Smooth muscle cell (in vitro differentiated cells): ENCODE data around the gene ACADVL. TPM values are rescaled to one million over a fixed set of nuclear protein-coding genes. Genes with fewer than 3 reads are reported as not detected.
A peak's percentile ranks its signal among the peaks of the same experiment; 100 is the strongest.
"Not testable (repeated sequence)": the region's sequence is repeated elsewhere in the genome, so short reads cannot be mapped to it uniquely, and the experiment has no call there.

Source experiments
- DNase-seq: peaks from one replicate; lab custom pipeline; 2025; ENCODE audit not compliant: unreplicated experiment; lab: John Stamatoyannopoulos, UW
- H2AFZ ChIP-seq: fragments of 200-600 bp; sonication (generic); 2 replicates; pipeline ENCODE4 v1.6.0; 2016; ENCODE audit warnings: antibody characterized with exemption, low read depth, mild to moderate bottlenecking
- H3F3A ChIP-seq: fragments of 200-600 bp; sonication (generic); 2 replicates; pipeline ENCODE4 v1.6.0; 2017; ENCODE audit warnings: antibody characterized with exemption, low read depth
- H3K27ac ChIP-seq: fragments of 200-600 bp; sonication (generic); 2 replicates; pipeline ENCODE4 v1.5.1; 2016; ENCODE audit warnings: low read depth, mild to moderate bottlenecking
- H3K27me3 ChIP-seq: fragments of 200-600 bp; sonication (generic); 2 replicates; pipeline ENCODE4 v1.6.1; 2016; ENCODE audit warnings: low read depth, mild to moderate bottlenecking
- H3K36me3 ChIP-seq: fragments of 200-600 bp; sonication (generic); 2 replicates; pipeline ENCODE4 v1.5.1; 2016; ENCODE audit warnings: low read depth
- H3K4me1 ChIP-seq: fragments of 200-600 bp; sonication (generic); 2 replicates; pipeline ENCODE4 v1.5.1; 2016; ENCODE audit warnings: low read depth
- H3K4me2 ChIP-seq: fragments of 200-600 bp; sonication (generic); 2 replicates; pipeline ENCODE4 v1.6.0; 2016; ENCODE audit warnings: mild to moderate bottlenecking
- H3K4me3 ChIP-seq: fragments of 200-600 bp; sonication (generic); 2 replicates; pipeline ENCODE4 v1.5.1; 2016; ENCODE audit warnings: mild to moderate bottlenecking
- H3K79me2 ChIP-seq: fragments of 200-600 bp; sonication (generic); 2 replicates; pipeline ENCODE4 v1.6.0; 2016; ENCODE audit warnings: low read depth, mild to moderate bottlenecking
- H3K9ac ChIP-seq: fragments of 200-600 bp; sonication (generic); 2 replicates; pipeline ENCODE4 v1.6.0; 2016; ENCODE audit warnings: low read depth
- H3K9me3 ChIP-seq: fragments of 200-600 bp; sonication (generic); replicated peaks from 2 replicates; pipeline ENCODE4 v1.5.1; 2016; ENCODE audit warnings: low read depth
- H4K20me1 ChIP-seq: fragments of 200-600 bp; sonication (generic); 2 replicates; pipeline ENCODE4 v1.6.0; 2016; ENCODE audit warnings: low read depth
- CTCF ChIP-seq: fragments of 200-600 bp; sonication (generic); IDR thresholded peaks from 2 replicates; pipeline ENCODE4 v1.5.1; 2017; ENCODE audit warnings: borderline replicate concordance, mild to moderate bottlenecking, antibody characterized with exemption; ENCODE audit not compliant: insufficient read depth, poor library complexity, severe bottlenecking
- WGBS: methylation state at CpG from one replicate; pipeline ENCODE4 v1.1.7; 2016; ENCODE audit warnings: low lambda C conversion rate; 5-methylcytosine and 5-hydroxymethylcytosine counted together
- polyA plus RNA-seq: library from polyadenylated mRNA; unstranded; fragments of >200 nt; fragmentation: Nextera tagmentation; extraction: Ambion mirVana; gene quantifications from 2 replicates; pipeline ENCODE4 v1.2.1, GENCODE V29; 2016
- total RNA-seq: library from RNA; depleted of rRNA; stranded (reverse); fragments of >200 nt; gene quantifications from 2 replicates; pipeline ENCODE4 v1.2.3, GENCODE V29; 2014

ACADVL gene
- total and polyA plus RNA-seq, 2 experiments from 2014 or later = 185 to 331 TPM

GRCh38 chr17:7179317-7180254, 40.2 kb upstream of the ACADVL start, which contains the start of gene ASGR1:
Gene ASGR1, minus strand, starts transcription at chr17:7179370. Its CDS starts 807 bp downstream, at chr17:7178563.
- Histone ChIP-seq H3K4me2 (peak within 1 kb of the TSS; percentile 90), H4K20me1 (no peaks in the 10 kb centered on the region), H3K4me1 (no peaks in the 10 kb centered on the region), H3K27ac (no peak within 1 kb of the TSS), H2AFZ (no peak within 1 kb of the TSS), H3K27me3 (no peaks in the 10 kb centered on the region), H3K79me2 (no peaks in the 10 kb centered on the region), H3K36me3 (no peaks in the 10 kb centered on the region), H3K9me3 (no peaks in the 10 kb centered on the region), H3K4me3 (peak within 1 kb of the TSS; percentile 59), H3K9ac (no peak within 1 kb of the TSS), H3F3A (no peaks in the 10 kb centered on the region)
- 86% methylated on average over 19 of the region's 20 CpGs for WGBS
- no peak for TF ChIP-seq CTCF
- DNase-seq = no peak

GRCh38 chr17:7182101-7182500, 37.6 kb upstream of the ACADVL start:
- H4K20me1 ChIP-seq, H3K9ac ChIP-seq, H3K4me3 ChIP-seq, H2AFZ ChIP-seq, H3K4me1 ChIP-seq, H3F3A ChIP-seq, H3K79me2 ChIP-seq, H3K9me3 ChIP-seq, H3K4me2 ChIP-seq, H3K36me3 ChIP-seq, DNase-seq, H3K27ac ChIP-seq, H3K27me3 ChIP-seq: not testable (repeated sequence)
- WGBS = 100% methylated on average over 2 of the region's 2 CpGs

- no peaks in the 10 kb centered on the region for H3K27me3 ChIP-seq
- no peak overlapping the region for H3K9ac ChIP-seq
- no peaks in the 10 kb centered on the region for H3K36me3 ChIP-seq
- 84% methylated on average over 7 of the region's 7 CpGs for WGBS
- H4K20me1 ChIP-seq = no peaks in the 10 kb centered on the region
- no peak overlapping the region for H3K4me3 ChIP-seq
- TF ChIP-seq CTCF = no peak
- H3K79me2 ChIP-seq = no peaks in the 10 kb centered on the region
- H3K4me1 ChIP-seq = no peaks in the 10 kb centered on the region
- H3K4me2 ChIP-seq = no peak overlapping the region
- H2AFZ ChIP-seq = no peak overlapping the region
- DNase-seq = no peak
- H3K9me3 ChIP-seq = no peaks in the 10 kb centered on the region
- no peaks in the 10 kb centered on the region for H3F3A ChIP-seq
- no peak overlapping the region for H3K27ac ChIP-seq
Observed at GRCh38 chr17:7183433-7184090, 36.2 kb upstream of the ACADVL start.

- TF ChIP-seq CTCF = no peak
- no peak overlapping the region for H2AFZ ChIP-seq
- no peaks in the 10 kb centered on the region for H3K4me1 ChIP-seq
- H3K27me3 ChIP-seq = no peaks in the 10 kb centered on the region
- no peaks in the 10 kb centered on the region for H4K20me1 ChIP-seq
- no peaks in the 10 kb centered on the region for H3K36me3 ChIP-seq
- no peak overlapping the region for H3K9ac ChIP-seq
- H3K79me2 ChIP-seq = no peaks in the 10 kb centered on the region
- no peaks in the 10 kb centered on the region for H3K9me3 ChIP-seq
- no peaks in the 10 kb centered on the region for H3F3A ChIP-seq
- no peak overlapping the region for H3K27ac ChIP-seq
- DNase-seq = no peak
- no peak overlapping the region for H3K4me2 ChIP-seq
- no peak overlapping the region for H3K4me3 ChIP-seq
- WGBS = 93% methylated on average over 14 of the region's 14 CpGs
Observed at GRCh38 chr17:7184091-7184488, 35.6 kb upstream of the ACADVL start.
